ENCODE data around the gene HGS. TPM values are rescaled to one million over a fixed set of nuclear protein-coding genes. Genes with fewer than 3 reads are reported as not detected.

HGS gene
- total and polyA plus RNA-seq, 2 of the 4 experiments (the other 2 are of a cell fraction) = 52.5 to 137 TPM

DNA sequence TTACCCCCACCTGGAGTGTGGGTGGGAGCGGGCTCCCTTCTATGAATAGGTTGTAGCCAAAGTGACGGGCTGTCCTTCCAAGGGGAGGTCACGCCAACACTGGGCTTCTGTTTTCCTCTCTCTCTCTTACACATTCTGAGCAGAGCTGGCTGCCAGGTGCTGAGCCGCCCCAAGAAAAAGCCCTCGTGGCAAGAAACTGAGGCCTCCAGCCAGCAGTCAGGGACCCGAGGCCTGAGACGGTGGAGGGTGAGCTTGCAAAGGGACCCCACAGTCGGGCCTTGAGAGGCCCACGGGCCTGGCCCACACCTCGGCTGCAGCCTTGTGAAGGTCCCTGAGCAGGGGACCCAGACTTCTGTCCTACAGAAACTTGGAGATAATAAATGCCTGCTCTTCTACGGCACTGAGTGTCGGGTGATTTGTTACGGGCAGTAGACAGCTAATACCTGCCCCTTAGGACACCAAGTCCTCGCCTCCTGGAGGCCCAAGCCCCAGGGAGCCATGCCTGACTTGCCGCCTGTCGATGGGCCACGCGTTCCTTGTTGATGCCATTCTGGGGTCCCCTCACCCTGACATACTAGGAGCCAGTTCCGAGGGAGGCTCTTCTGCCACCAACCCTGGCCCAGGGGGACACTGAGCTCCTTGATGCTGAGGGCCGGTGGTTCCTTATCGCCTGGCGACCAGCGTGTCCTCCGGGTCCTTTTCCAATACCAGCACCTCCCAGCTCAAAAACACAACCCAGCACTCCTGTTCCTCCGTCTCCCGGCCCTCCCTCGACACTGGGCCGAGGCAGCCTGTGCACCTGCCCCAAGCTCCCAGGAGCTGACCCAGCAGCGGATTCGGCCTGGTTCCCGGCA, 54.4 kb downstream of the HGS start:
- BruUV-seq (replicated peaks) = no TSS peak
- H3K27ac ChIP-seq (ENCODE audit: insufficient read depth, low read length) = no peak overlapping the region
- TF ChIP-seq MAFK (IDR thresholded peaks at IDR 0.05; ENCODE audit: low read depth, low read length) (no peak), CEBPB (IDR thresholded peaks at IDR 0.05; ENCODE audit: low read depth, low read length) (no peak), MXI1 (IDR thresholded peaks at IDR 0.05; ENCODE audit: borderline replicate concordance, low read depth, low read length) (no peak), RFX5 (IDR thresholded peaks at IDR 0.05; ENCODE audit: low read depth, low read length) (no peak), USF2 (IDR thresholded peaks at IDR 0.05; ENCODE audit: low read depth, low read length) (no peak), POLR2A (IDR thresholded peaks at IDR 0.05; ENCODE audit: low read depth, low read length) (no peak), FOS (IDR thresholded peaks at IDR 0.05; ENCODE audit: low read depth, low read length) (no peak), NFE2L2 (IDR thresholded peaks at IDR 0.05; ENCODE audit: low read depth, low read length) (no peak), BHLHE40 (IDR thresholded peaks at IDR 0.05; ENCODE audit: low read depth, low read length) (no peak), CHD1 (IDR thresholded peaks at IDR 0.05; ENCODE audit: low read depth, low read length) (no peak), ELK1 (IDR thresholded peaks at IDR 0.05; ENCODE audit: borderline replicate concordance, low read depth, low read length) (no peak), RAD21 (IDR thresholded peaks at IDR 0.05; ENCODE audit: low read length) (no peak), SMC3 (IDR thresholded peaks at IDR 0.05; ENCODE audit: low read depth, low read length) (no peak), MAZ (IDR thresholded peaks at IDR 0.05; ENCODE audit: borderline replicate concordance, low read depth, low read length) (no peak)
- TF ChIP-seq, protein P1, sequence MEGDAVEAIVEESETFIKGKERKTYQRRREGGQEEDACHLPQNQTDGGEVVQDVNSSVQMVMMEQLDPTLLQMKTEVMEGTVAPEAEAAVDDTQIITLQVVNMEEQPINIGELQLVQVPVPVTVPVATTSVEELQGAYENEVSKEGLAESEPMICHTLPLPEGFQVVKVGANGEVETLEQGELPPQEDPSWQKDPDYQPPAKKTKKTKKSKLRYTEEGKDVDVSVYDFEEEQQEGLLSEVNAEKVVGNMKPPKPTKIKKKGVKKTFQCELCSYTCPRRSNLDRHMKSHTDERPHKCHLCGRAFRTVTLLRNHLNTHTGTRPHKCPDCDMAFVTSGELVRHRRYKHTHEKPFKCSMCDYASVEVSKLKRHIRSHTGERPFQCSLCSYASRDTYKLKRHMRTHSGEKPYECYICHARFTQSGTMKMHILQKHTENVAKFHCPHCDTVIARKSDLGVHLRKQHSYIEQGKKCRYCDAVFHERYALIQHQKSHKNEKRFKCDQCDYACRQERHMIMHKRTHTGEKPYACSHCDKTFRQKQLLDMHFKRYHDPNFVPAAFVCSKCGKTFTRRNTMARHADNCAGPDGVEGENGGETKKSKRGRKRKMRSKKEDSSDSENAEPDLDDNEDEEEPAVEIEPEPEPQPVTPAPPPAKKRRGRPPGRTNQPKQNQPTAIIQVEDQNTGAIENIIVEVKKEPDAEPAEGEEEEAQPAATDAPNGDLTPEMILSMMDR (conservative IDR thresholded peaks at IDR 0.05; ENCODE audit: low read depth, low read length) = no peak

More for the DNA sequence above, 54.4 kb downstream of the HGS start:
- Histone ChIP-seq H3K79me1 (ENCODE audit: low read depth in 1 of 2, low read length in 2 of 2) (no peaks in the 10 kb centered on the region), H4K20me1 (ENCODE audit: insufficient read depth, low read length) (no peaks in the 10 kb centered on the region; the same call in 1 of the 2 replicates), H2BK15ac (ENCODE audit: low read depth, low read length) (no peak overlapping the region), H3K56ac (ENCODE audit: extremely low read depth, insufficient read depth, low read length) (no peak overlapping the region), H4K91ac (ENCODE audit: insufficient read depth, low read depth, low read length) (no peak overlapping the region), H3K9me1 (ENCODE audit: insufficient read depth, low read length) (peaks cover 3% of the 10 kb centered on the region; the same call in 1 of the 2 replicates), H3K23ac (ENCODE audit: low read depth, low read length) (no peak overlapping the region), H3K36me3 (ENCODE audit: control insufficient read depth, insufficient read depth, low read length) (no peaks in the 10 kb centered on the region), H2AK5ac (ENCODE audit: low read depth, low read length) (no peak overlapping the region), H3K27me3 (ENCODE audit: control insufficient read depth, insufficient read depth, low read length) (peaks cover 4% of the 10 kb centered on the region; the same call in 1 of the 2 replicates), H4K8ac (ENCODE audit: low read depth in 2 of 2, low read length in 2 of 2) (no peak overlapping the region), H3K9me3 (ENCODE audit: control insufficient read depth, insufficient read depth, low read length) (no peaks in the 10 kb centered on the region), H3K18ac (ENCODE audit: low read depth, low read length) (no peak overlapping the region), H3K4me3 (ENCODE audit: insufficient read depth, low read depth, low read length) (no peak overlapping the region), H2AK9ac (replicated peaks; ENCODE audit: low read depth, low read length, poor library complexity) (no peak overlapping the region), H3K4me2 (ENCODE audit: low read depth, low read length) (no peak overlapping the region), H3K14ac (replicated peaks; ENCODE audit: low read depth, low read length) (no peak overlapping the region), H3K4ac (ENCODE audit: low read depth, low read length) (no peak overlapping the region), H2BK20ac (ENCODE audit: low read depth, low read length) (no peak overlapping the region), H3K9ac (ENCODE audit: low read depth, low read length) (no peak overlapping the region), H4K5ac (ENCODE audit: low read depth, low read length) (no peak overlapping the region), H3K4me1 (ENCODE audit: control insufficient read depth, insufficient read depth, low read length) (peaks cover 3% of the 10 kb centered on the region; the same call in 1 of the 2 replicates), H2BK120ac (ENCODE audit: low read depth, low read length) (no peak overlapping the region), H2AFZ (replicated peaks; ENCODE audit: low read length, poor library complexity) (no peak overlapping the region), H2BK5ac (ENCODE audit: low read depth, low read length, poor library complexity, severe bottlenecking) (no peak overlapping the region)
- DNase-seq (no peak), ATAC-seq (ENCODE audit: low read depth) (no peak)
- in situ Hi-C loops (cut with MboI; ENCODE audit: low sequenced_read_pairs) = no loop called here
- POLR2A ChIA-PET (ENCODE audit: unreplicated experiment) = no interaction called here
- intact Hi-C loops (cut with micrococcal nuclease) = no loop called here
- dilution Hi-C loops (cut with HindIII; ENCODE audit: low sequenced_read_pairs, unreplicated experiment) = no loop called here
- 82% methylated on average over 19 of the region's 31 CpGs; no CpG with 5 or more reads in 1 of the 2 experiments for WGBS, 2 experiments (ENCODE audit: extremely low coverage in 2 of 2, insufficient read length in 1 of 2)
- CTCF ChIA-PET = no interaction called here
